Cardiac septum (tissue), 1 donor: ENCODE measurements around the gene CYP4A22. TPM values are rescaled to one million over a fixed set of nuclear protein-coding genes. Genes with fewer than 3 reads are reported as not detected.
"Not testable (repeated sequence)": the region's sequence is repeated elsewhere in the genome, so short reads cannot be mapped to it uniquely, and the experiment has no call there.

ENCODE experiments used
- DNase-seq: peaks from one replicate; pipeline ENCODE4 v3.0.0-alpha.2; 2020; ENCODE audit warnings: low spot score
- intact Hi-C: fragments of 100-400 bp; cut with DNase I; formaldehyde crosslinking; loops from one replicate; pipeline ENCODE4 v1.14.0; 2022
- total RNA-seq: library from RNA; stranded (reverse); fragmentation: NEBNext Ultra II Directional; extraction: Animal tissue kit (Norgen Biotek cat#: 25700); gene quantifications from one replicate; pipeline ENCODE4 v1.2.1, GENCODE V29; 2021
- donor health status: DM: no; HTN: no; CAD: no.

Gene CYP4A22
- total RNA-seq, 1 donor from 2014 or later: not detected

GRCh38 chr1:47193496-47193895 is 56.3 kb downstream of the CYP4A22 start:
- peak; percentile 59 for DNase-seq
- intact Hi-C loops: loop anchor here (2.0 to 5.0 kb wide), 2 partner anchors 69 to 519 kb away; no protein-coding TSS in a partner anchor

- intact Hi-C loops: loop anchor here (5.0 kb wide), 1 partner anchor 518 kb away; no protein-coding TSS in a partner anchor
- peak; percentile 33 for DNase-seq
These were observed 57.1 kb downstream of the CYP4A22 start for GRCh38 chr1:47194311-47194710.

- peak; percentile 24 for DNase-seq
- intact Hi-C loops: not testable (repeated sequence)
These were observed 58.7 kb downstream of the CYP4A22 start for GRCh38 chr1:47195981-47196380.

GRCh38 chr1:47196622-47197021 is 59.4 kb downstream of the CYP4A22 start:
- intact Hi-C loops: no loop called here
- peak; percentile 9 for DNase-seq

- intact Hi-C loops: no loop called here
- no peak for DNase-seq
These were observed 61.0 kb downstream of the CYP4A22 start for GRCh38 chr1:47198214-47198613.

Other genes with a start within 250 kb of the CYP4A22 start
- gene CYP4A11, start 196.0 kb upstream of the CYP4A22 start, total RNA-seq: not detected
- gene CYP4X1, start 113.8 kb upstream of the CYP4A22 start, total RNA-seq: 0.86 TPM
- gene CYP4Z1, start 70.2 kb upstream of the CYP4A22 start, total RNA-seq: not detected
- not detected for gene PDZK1IP1, start 52.6 kb downstream of the CYP4A22 start, total RNA-seq
- 1.9 TPM for gene TAL1, start 94.8 kb downstream of the CYP4A22 start, total RNA-seq
- gene STIL, start 176.7 kb downstream of the CYP4A22 start, total RNA-seq: 0.48 TPM
- 74.9 TPM for gene CMPK1, start 196.3 kb downstream of the CYP4A22 start, total RNA-seq